Measurements from ENCODE around the gene TRAIP.

Gene TRAIP

DNA sequence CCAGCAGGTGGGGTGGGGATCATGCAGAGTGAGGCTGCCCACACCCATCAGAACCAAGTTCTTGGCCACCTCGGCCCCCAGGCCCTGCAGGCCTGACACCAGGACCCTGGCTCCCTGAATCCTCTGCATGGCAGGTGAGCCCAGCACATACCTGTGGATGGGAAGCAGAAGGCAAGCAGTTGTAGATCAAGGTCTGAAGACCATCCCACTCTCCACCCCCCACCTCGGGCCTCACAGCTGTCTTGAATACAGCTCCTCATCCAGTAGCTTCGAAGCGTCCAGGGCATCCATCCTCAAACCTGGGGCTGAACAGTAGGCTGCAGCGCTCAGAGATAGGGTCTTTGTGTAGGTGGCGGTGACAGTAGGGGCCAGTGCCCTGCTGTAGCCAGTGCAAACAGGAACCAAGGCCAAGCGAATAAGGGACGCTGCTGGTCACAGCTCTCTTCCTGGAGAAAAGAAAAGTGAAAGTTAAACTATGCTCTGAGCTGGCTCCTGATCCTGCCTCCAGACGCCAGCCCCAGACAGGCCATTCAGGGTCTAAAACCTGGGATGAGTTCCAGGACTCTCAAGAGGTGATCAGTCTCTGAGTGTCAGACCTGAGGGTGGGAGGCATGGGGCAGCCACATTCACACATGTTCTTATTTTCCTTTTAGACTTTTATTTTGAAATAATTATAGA, 42.7 kb downstream of the TRAIP start, which contains the start of gene UBA7:
TSS of gene UBA7 (minus strand) at position 457 of the 678 bp plus-strand sequence. CDS start at position 291, 166 bp downstream.
- TF ChIP-seq, protein P1, sequence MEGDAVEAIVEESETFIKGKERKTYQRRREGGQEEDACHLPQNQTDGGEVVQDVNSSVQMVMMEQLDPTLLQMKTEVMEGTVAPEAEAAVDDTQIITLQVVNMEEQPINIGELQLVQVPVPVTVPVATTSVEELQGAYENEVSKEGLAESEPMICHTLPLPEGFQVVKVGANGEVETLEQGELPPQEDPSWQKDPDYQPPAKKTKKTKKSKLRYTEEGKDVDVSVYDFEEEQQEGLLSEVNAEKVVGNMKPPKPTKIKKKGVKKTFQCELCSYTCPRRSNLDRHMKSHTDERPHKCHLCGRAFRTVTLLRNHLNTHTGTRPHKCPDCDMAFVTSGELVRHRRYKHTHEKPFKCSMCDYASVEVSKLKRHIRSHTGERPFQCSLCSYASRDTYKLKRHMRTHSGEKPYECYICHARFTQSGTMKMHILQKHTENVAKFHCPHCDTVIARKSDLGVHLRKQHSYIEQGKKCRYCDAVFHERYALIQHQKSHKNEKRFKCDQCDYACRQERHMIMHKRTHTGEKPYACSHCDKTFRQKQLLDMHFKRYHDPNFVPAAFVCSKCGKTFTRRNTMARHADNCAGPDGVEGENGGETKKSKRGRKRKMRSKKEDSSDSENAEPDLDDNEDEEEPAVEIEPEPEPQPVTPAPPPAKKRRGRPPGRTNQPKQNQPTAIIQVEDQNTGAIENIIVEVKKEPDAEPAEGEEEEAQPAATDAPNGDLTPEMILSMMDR (IDR thresholded peaks at IDR 0.05; ENCODE audit: insufficient read depth, missing control alignments): no peak
- no peak for FAIRE-seq
- DNase-seq (ENCODE audit: insufficient read length, low spot score): no peak

DNA sequence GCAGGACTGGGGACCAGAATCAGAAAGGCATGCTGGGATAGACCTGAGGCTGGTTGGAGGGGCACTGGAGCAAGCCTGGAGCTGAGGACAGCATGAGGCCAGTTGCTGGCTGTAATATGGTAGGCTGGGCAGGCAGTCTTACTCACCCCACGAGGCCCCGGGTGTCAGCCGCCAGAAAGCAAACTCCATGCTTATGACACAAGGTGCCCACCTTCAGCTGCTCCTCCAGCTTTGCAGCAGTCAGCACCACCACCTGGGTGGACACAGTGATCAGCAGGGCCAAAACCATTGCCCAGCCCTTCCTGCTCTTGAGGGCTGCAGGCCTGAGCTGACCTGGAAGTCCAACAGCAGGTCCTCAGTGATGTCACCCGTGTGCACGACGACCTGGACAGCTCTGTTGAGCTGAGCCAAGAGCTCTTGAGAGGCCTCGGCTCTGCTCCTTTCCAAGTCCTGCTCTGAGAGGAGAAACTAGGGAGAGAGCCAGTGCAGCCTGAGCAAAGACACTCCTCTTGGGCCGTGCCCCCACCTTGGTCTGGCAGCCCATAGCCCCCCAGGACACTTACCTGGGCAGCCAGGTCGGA, 43.4 kb downstream of the TRAIP start:
- TF ChIP-seq, protein P1 (IDR thresholded peaks at IDR 0.05; ENCODE audit: insufficient read depth, missing control alignments): no peak
- DNase-seq (ENCODE audit: insufficient read length, low spot score): no peak
- FAIRE-seq: no peak

DNA sequence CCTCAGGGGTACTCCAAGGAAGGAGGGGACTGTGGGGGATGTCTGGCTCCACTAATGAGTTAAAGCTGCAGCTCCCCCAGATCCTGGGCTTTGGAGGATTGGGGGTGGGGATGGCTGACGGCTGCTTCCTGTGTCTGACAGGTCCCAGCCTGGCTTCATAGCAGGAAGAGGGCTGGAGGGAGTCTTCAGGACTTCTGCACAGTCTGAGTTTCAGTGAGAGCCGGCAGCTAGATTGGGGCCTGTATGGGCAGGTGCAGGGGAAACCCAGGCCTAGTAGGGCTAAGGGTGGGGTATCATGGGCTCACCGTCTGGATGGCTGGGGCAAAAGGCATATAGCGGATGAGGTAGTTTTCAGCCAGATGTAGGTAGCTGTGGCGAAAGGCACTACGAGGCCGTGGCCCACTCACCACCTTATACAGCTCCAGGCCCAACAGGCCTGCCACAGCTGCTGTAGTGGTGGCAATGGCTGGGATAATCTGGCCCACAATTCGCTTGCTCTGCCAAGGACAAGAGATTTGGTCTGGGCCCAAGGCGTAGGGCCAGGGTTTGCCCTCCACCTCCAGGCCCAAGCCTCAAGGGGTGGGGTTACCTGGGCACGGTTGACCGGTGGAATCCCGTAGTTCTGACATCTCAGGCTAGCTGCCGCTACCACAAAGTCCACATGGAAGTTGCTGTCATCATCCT, 48.8 kb downstream of the TRAIP start:
- FAIRE-seq: no peak

DNA sequence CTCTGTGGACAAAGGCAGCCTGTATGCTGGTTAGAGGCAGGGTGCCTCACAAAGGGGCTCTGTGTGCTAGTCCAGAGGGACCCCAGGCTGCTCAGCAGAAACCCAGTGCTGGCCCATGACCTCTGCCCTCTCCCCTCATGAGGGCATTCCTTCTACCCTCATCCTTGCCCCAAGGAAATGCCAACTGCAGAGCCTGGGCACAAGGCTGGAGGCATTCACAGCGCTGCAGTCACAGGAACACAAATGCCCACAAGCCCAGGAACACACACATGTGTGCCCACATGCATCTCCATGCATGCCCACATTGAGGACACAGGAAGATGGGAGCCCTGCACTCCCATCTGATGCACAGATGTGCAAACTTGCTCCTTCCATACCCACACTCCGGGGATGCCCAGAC, 49.5 kb downstream of the TRAIP start:
- TF ChIP-seq, protein P1 (IDR thresholded peaks at IDR 0.05; ENCODE audit: insufficient read depth, missing control alignments): no peak
- FAIRE-seq: no peak
- DNase-seq (ENCODE audit: insufficient read length, low spot score): no peak

More for the DNA sequence above, 48.8 kb downstream of the TRAIP start:
- no peak for DNase-seq (ENCODE audit: insufficient read length, low spot score)
- TF ChIP-seq, protein P1 (IDR thresholded peaks at IDR 0.05; ENCODE audit: insufficient read depth, missing control alignments): no peak

DNA sequence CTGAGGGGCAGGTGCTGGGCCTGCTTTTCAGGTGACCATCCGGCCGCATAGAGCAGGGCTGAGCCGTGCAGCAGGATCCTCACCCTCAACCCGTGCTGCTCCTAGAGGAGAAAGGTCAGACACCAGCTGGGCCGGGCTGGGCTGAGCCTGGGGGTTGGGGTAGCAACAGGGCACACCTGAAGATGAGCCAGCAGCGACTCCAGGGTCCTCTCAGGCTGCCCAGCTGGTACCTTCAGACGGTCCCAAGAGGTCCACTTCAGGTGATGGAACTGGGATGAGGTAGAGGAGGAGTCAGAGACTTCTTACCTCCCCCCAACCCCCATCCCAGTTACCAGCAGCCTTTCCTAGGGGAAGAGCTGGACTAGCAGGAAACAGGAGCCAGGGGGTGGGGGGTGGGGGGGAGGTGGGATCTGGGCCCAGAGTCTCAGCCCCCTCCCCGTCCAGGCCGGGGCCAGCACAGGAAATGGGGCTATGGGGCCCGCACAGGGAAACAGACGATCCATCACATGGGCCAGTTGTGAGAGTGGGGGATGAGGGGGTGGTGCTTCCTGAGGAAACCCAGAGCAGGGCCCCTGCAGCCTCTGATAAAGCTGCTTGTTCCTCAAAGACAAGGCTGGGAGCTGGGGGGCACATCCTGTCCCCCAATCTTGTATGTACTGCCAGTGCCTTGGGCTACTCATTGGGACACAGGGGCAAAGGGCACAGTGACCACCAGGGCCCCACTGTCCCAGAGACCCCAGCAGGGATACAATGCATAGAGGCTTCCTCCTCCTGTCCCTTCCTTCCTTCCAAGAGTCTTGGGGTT, 50.3 kb downstream of the TRAIP start:
- no peak for DNase-seq (ENCODE audit: insufficient read length, low spot score)
- TF ChIP-seq, protein P1 (IDR thresholded peaks at IDR 0.05; ENCODE audit: insufficient read depth, missing control alignments): no peak
- FAIRE-seq: no peak

DNA sequence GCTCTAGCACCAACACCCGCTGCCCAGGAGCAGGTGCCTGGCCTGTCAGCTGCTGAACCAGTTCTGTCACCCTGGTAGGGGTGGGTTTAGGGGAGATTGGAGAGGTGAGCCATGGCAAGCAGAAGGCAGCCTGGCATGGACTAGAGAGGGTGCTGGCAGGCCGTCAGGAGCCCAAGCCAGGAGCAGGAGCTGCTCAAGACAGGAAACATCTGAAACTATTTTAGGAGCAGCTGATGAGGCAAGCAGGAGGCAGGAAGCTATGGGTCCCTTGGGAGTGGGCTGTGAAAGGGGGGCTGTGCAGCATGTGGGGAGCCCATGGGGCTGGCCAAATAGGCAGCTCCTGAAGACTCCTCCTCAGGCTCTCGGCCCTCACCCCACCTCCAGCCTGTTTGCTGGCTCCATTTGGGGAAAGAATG, 51.0 kb downstream of the TRAIP start:
- no peak for DNase-seq (ENCODE audit: insufficient read length, low spot score)
- FAIRE-seq: no peak
- TF ChIP-seq, protein P1 (IDR thresholded peaks at IDR 0.05; ENCODE audit: insufficient read depth, missing control alignments): no peak
